Glutamatergic neuron (in vitro differentiated cells): ENCODE results near the gene RNU5B-1. TPM values are rescaled to one million over a fixed set of nuclear protein-coding genes. Genes with fewer than 3 reads are reported as not detected.
"Not testable (repeated sequence)": the region's sequence is repeated elsewhere in the genome, so short reads cannot be mapped to it uniquely, and the experiment has no call there.

Source experiments
- DNase-seq: peaks from one replicate; pipeline ENCODE4 v3.0.0; 2022
- H3K27ac Mint-ChIP-seq: one replicate; pipeline ENCODE4 v1.8.0; 2020; ENCODE audit warnings: mild to moderate bottlenecking, mixed read lengths, inconsistent platforms; ENCODE audit not compliant: unreplicated experiment
- H3K27me3 Mint-ChIP-seq: one replicate; pipeline ENCODE4 v1.8.0; 2020; ENCODE audit warnings: mild to moderate bottlenecking, moderate library complexity, mixed read lengths, inconsistent platforms; ENCODE audit not compliant: unreplicated experiment
- H3K36me3 Mint-ChIP-seq: one replicate; pipeline ENCODE4 v1.8.0; 2020; ENCODE audit warnings: mild to moderate bottlenecking, mixed read lengths, inconsistent platforms; ENCODE audit not compliant: unreplicated experiment
- H3K4me1 Mint-ChIP-seq: one replicate; pipeline ENCODE4 v1.8.0; 2020; ENCODE audit warnings: mild to moderate bottlenecking, low read depth, mixed read lengths, inconsistent platforms; ENCODE audit not compliant: unreplicated experiment
- H3K4me3 Mint-ChIP-seq: one replicate; pipeline ENCODE4 v1.8.0; 2020; ENCODE audit warnings: mild to moderate bottlenecking, mixed read lengths, inconsistent platforms; ENCODE audit not compliant: unreplicated experiment
- H3K9me3 Mint-ChIP-seq: one replicate; pipeline ENCODE4 v1.8.0; 2020; ENCODE audit warnings: mild to moderate bottlenecking, moderate library complexity, mixed read lengths, inconsistent platforms; ENCODE audit not compliant: unreplicated experiment
- total RNA-seq: library from RNA; stranded (reverse); fragmentation: NEBNext Ultra II Directional; extraction: Animal tissue kit (Norgen Biotek cat#: 25700); gene quantifications from one replicate; pipeline ENCODE4 v1.2.1, GENCODE V29; 2021; ENCODE audit not compliant: unreplicated experiment
- TF ChIP-seq, protein P1 (sequence below): fragments of 200-600 bp; sonication (generic); IDR thresholded peaks from one replicate; pipeline ENCODE4 v1.5.0; 2021; ENCODE audit not compliant: partially characterized antibody, unreplicated experiment

RNU5B-1 gene
- total RNA-seq, 1 donor from 2014 or later, result not detected

DNA sequence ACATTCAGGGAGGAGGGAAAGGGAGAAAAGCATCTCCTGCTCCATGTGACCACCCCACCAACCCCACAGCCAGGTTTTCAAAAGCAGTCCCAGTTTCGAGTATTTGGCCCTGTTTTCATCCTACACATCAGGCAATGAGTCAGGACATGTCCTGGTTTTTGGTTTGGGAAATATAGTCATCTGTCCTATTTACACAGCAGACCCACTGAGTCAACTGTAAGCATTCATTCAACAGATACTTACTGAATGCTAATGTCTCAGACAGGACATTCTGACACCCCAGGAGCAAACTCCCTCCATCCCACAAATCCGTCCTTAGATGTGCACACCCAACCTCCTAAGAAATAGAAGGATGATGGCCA lies 40.4 kb downstream of the RNU5B-1 start:
- TF ChIP-seq, protein P1, sequence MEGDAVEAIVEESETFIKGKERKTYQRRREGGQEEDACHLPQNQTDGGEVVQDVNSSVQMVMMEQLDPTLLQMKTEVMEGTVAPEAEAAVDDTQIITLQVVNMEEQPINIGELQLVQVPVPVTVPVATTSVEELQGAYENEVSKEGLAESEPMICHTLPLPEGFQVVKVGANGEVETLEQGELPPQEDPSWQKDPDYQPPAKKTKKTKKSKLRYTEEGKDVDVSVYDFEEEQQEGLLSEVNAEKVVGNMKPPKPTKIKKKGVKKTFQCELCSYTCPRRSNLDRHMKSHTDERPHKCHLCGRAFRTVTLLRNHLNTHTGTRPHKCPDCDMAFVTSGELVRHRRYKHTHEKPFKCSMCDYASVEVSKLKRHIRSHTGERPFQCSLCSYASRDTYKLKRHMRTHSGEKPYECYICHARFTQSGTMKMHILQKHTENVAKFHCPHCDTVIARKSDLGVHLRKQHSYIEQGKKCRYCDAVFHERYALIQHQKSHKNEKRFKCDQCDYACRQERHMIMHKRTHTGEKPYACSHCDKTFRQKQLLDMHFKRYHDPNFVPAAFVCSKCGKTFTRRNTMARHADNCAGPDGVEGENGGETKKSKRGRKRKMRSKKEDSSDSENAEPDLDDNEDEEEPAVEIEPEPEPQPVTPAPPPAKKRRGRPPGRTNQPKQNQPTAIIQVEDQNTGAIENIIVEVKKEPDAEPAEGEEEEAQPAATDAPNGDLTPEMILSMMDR, result no peak
- Mint-ChIP-seq H3K36me3 (no peaks in the 10 kb centered on the region), H3K4me3 (no peak overlapping the region), H3K9me3 (peaks cover 14% of the 10 kb centered on the region), H3K27ac (peak overlapping the region; percentile 12), H3K4me1 (peaks cover 61% of the 10 kb centered on the region), H3K27me3 (peaks cover 25% of the 10 kb centered on the region)
- no peak for DNase-seq

DNA sequence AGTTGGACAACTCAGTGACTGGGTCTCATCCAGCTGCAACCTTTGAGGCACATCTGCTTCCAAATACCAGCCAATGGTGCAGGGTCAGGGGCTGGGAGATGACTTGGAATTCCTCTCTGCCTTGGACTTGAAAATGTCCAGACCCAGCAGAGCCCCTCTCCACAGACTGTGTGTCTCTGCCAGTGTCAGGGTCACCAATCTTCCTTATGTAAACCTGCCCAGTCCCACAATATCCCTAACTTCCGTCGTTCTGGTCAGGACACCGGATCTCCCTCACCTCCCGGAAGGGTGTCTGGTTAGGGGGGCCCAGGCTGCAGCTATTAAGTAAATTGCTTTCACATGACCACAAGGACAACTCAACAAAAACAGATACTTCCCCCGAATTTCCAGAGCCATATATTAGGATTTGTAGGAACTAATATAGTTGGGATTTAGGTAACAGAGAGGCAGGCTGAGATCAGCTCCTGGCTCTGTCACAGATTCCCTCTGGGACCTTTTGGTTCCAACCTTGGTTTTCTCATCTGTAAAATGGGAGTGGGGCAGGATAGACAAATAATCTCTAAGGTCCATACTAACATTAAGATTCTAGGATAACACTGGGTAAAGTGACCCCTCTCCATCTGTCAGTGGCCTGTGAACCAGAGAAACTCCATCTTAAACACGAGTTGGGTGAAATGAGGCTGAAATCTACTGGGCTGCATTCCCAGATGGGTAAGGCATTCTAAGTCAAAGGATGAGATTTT lies 42.5 kb downstream of the RNU5B-1 start:
- TF ChIP-seq, protein P1, result no peak
- H3K4me3 Mint-ChIP-seq, result no peak overlapping the region
- H3K27me3 Mint-ChIP-seq, result peaks cover 18% of the 10 kb centered on the region
- peaks cover 51% of the 10 kb centered on the region for H3K4me1 Mint-ChIP-seq
- H3K27ac Mint-ChIP-seq, result no peak overlapping the region
- H3K36me3 Mint-ChIP-seq, result no peaks in the 10 kb centered on the region
- peaks cover 14% of the 10 kb centered on the region for H3K9me3 Mint-ChIP-seq
- DNase-seq, result peak; percentile 4

DNA sequence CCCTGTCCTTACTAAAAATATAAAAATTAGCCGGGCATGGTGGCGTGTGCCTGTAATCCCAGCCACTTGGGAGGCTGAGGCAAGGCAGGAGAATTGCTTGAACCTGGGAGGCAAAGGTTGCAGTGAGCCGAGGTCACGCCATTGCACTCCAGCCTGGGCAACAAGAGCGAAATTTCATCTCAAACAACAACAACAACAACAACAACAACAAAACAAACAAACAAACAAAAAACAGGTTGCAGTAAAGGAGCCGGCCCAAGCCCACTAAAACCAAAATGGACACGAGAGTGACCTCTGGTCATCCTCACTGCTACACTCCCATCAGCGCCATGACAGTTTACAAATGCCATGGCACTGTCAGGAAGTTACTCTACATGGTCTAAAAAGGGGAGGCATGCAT lies 43.3 kb downstream of the RNU5B-1 start:
- not testable (repeated sequence) for H3K4me3 Mint-ChIP-seq, H3K27ac Mint-ChIP-seq, H3K36me3 Mint-ChIP-seq
- DNase-seq, result peak; percentile 0
- H3K4me1 Mint-ChIP-seq, result peaks cover 47% of the 10 kb centered on the region
- H3K27me3 Mint-ChIP-seq, result peaks cover 13% of the 10 kb centered on the region
- H3K9me3 Mint-ChIP-seq, result peaks cover 13% of the 10 kb centered on the region

DNA sequence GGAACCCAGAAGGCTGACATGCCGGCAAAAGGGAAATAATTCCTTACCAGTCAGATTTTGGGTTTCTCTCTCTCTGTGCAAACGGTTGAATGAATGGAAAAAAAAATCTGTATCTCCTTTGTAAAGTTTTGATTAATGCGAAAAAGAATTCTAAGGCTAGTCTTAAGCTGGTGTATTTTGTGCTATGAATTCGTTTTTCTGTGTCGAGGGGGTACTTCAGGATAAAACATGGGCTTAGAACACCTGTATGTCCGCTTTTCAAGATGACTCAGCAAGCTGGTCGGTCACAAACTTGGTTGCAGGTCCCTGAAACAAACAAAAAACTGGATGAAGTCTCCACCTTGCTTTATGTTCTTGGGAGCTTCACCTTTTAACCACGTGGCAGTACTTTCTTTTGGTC lies 44.9 kb downstream of the RNU5B-1 start:
- Mint-ChIP-seq H3K27ac (no peak overlapping the region), H3K36me3 (peaks cover 3% of the 10 kb centered on the region), H3K27me3 (peaks cover 12% of the 10 kb centered on the region), H3K4me1 (peaks cover 35% of the 10 kb centered on the region), H3K4me3 (no peak overlapping the region), H3K9me3 (peaks cover 15% of the 10 kb centered on the region)
- no peak for DNase-seq
- TF ChIP-seq, protein P1, result no peak

DNA sequence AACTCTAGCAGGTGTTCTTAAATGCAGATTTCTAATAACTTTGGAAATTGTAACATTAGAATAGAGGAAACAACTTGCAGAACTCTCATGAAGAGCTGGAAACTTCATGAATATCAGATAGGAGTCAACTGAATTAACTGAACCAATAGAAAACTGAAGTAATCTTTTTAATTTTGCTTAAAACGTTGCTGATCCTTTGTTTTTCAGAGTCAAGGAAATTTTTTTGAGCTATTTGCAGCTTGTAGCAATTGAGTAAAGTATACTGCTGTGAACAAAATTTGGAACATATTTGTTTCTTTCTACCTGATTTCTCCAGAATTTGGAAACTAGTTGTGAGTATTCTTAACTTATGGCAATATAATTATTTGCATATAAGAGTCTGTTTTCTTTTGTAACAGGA lies 47.5 kb downstream of the RNU5B-1 start:
- not testable (repeated sequence) for DNase-seq, H3K4me3 Mint-ChIP-seq, H3K27ac Mint-ChIP-seq, H3K36me3 Mint-ChIP-seq
- Mint-ChIP-seq H3K4me1 (peaks cover 27% of the 10 kb centered on the region), H3K9me3 (peaks cover 11% of the 10 kb centered on the region), H3K27me3 (peaks cover 13% of the 10 kb centered on the region)

Other genes with a start within 250 kb of the RNU5B-1 start
- gene RASL12, start 236.7 kb upstream of the RNU5B-1 start, total RNA-seq, result 0.44 TPM
- not detected for gene KBTBD13, start 227.9 kb upstream of the RNU5B-1 start, total RNA-seq
- 4.6 TPM for gene UBAP1L, start 189.5 kb upstream of the RNU5B-1 start, total RNA-seq
- gene PDCD7, start 170.9 kb upstream of the RNU5B-1 start, total RNA-seq, result 13.6 TPM
- 28.6 TPM for gene CLPX, start 119.3 kb upstream of the RNU5B-1 start, total RNA-seq
- gene CILP, start 93.2 kb upstream of the RNU5B-1 start, total RNA-seq, result 0.12 TPM
- 6.8 TPM for gene PARP16, start 17.8 kb upstream of the RNU5B-1 start, total RNA-seq
- gene RNU5A-1, start 8.6 kb upstream of the RNU5B-1 start, total RNA-seq, result not detected
- 342 TPM for gene IGDCC3, start 73.3 kb downstream of the RNU5B-1 start, total RNA-seq
- gene IGDCC4, start 118.3 kb downstream of the RNU5B-1 start, total RNA-seq, result 53.9 TPM
- gene DPP8, start 213.0 kb downstream of the RNU5B-1 start, total RNA-seq, result 33.4 TPM
- 200 TPM for gene HACD3, start 225.8 kb downstream of the RNU5B-1 start, total RNA-seq